ENCODE data around the gene DMGDH. TPM values are rescaled to one million over a fixed set of nuclear protein-coding genes. Genes with fewer than 3 reads are reported as not detected.

Gene DMGDH
- total and polyA plus RNA-seq, 7 experiments from 2014 or later, result 0.35 to 2.1 (median 0.68) TPM; not detected in 2

- Histone ChIP-seq H3K27ac (ENCODE audit: low read depth, low read length) (no peak overlapping the region), H3K27me3 (ENCODE audit: control insufficient read depth in 2 of 2, insufficient read depth in 2 of 2, low read length in 2 of 2) (no peaks in the 10 kb centered on the region), H3K4me3 (ENCODE audit: low read length) (no peak overlapping the region), H3K4me1 (ENCODE audit: control insufficient read depth in 2 of 2, insufficient read depth in 2 of 2, low read length in 2 of 2) (no peaks in the 10 kb centered on the region), H3K36me3 (ENCODE audit: control insufficient read depth in 2 of 3, insufficient read depth in 3 of 3, low read length in 3 of 3) (no peaks in the 10 kb centered on the region), H3K9me3 (ENCODE audit: control insufficient read depth in 2 of 3, low read length in 3 of 3) (no peaks in the 10 kb centered on the region)
- Mint-ChIP-seq H3K9me3 (no peaks in the 10 kb centered on the region), H3K4me3 (no peak overlapping the region), H3K4me1 (no peaks in the 10 kb centered on the region), H3K27me3 (peaks cover 2 to 14% (median 9%) of the 10 kb centered on the region in 5 donors), H3K36me3 (no peaks in the 10 kb centered on the region), H3K27ac (no peak overlapping the region)
- DNase-seq (no peak), ATAC-seq (no peak)
- ChIA-PET POLR2A (no interaction called here), CTCF (no interaction called here)
- intact Hi-C loops (cut with micrococcal nuclease), result no loop called here
Measured at GRCh38 chr5:79086116-79086515, 16.6 kb upstream of the DMGDH start.

GRCh38 chr5:79081779-79082178 lies 12.3 kb upstream of the DMGDH start:
- Histone ChIP-seq H3K36me3 (ENCODE audit: control insufficient read depth in 2 of 3, insufficient read depth in 3 of 3, low read length in 3 of 3) (no peaks in the 10 kb centered on the region), H3K9me3 (ENCODE audit: control insufficient read depth in 2 of 3, low read length in 3 of 3) (no peaks in the 10 kb centered on the region), H3K27me3 (ENCODE audit: control insufficient read depth in 2 of 2, insufficient read depth in 2 of 2, low read length in 2 of 2) (no peaks in the 10 kb centered on the region), H3K27ac (ENCODE audit: low read depth, low read length) (no peak overlapping the region), H3K4me3 (ENCODE audit: low read length) (no peak overlapping the region), H3K4me1 (ENCODE audit: control insufficient read depth in 2 of 2, insufficient read depth in 2 of 2, low read length in 2 of 2) (no peaks in the 10 kb centered on the region)
- Mint-ChIP-seq H3K27ac (no peak overlapping the region), H3K36me3 (no peaks in the 10 kb centered on the region), H3K9me3 (peaks cover 0 to 2% (median 0%) of the 10 kb centered on the region in 11 donors), H3K27me3 (peaks cover 0 to 5% (median 0%) of the 10 kb centered on the region in 5 donors), H3K4me1 (no peaks in the 10 kb centered on the region), H3K4me3 (no peak overlapping the region)
- intact Hi-C loops (cut with micrococcal nuclease), result no loop called here
- DNase-seq, result no peak
- ChIA-PET POLR2A (no interaction called here), CTCF (no interaction called here)
- ATAC-seq, result no peak

- CTCF ChIA-PET, result no interaction called here
- H3K9me3 Mint-ChIP-seq, result peaks cover 0 to 2% (median 0%) of the 10 kb centered on the region in 11 donors
Measured at GRCh38 chr5:79080804-79081203, 11.3 kb upstream of the DMGDH start.

GRCh38 chr5:79077680-79078365 lies 8.3 kb upstream of the DMGDH start:
- H3K27me3 ChIP-seq (ENCODE audit: control insufficient read depth in 2 of 2, insufficient read depth in 2 of 2, low read length in 2 of 2), result no peaks in the 10 kb centered on the region
- Mint-ChIP-seq H3K4me3 (no peak overlapping the region), H3K36me3 (no peaks in the 10 kb centered on the region), H3K27me3 (peaks cover 0 to 5% (median 0%) of the 10 kb centered on the region in 5 donors), H3K9me3 (peaks cover 0 to 2% (median 0%) of the 10 kb centered on the region in 11 donors), H3K27ac (no peak overlapping the region), H3K4me1 (peaks cover 0 to 6% (median 0%) of the 10 kb centered on the region in 7 donors)
- H3K27ac ChIP-seq (ENCODE audit: low read depth, low read length), result no peak overlapping the region
- no peaks in the 10 kb centered on the region for H3K36me3 ChIP-seq (ENCODE audit: control insufficient read depth in 2 of 3, insufficient read depth in 3 of 3, low read length in 3 of 3)
- H3K9me3 ChIP-seq (ENCODE audit: control insufficient read depth in 2 of 3, low read length in 3 of 3), result no peaks in the 10 kb centered on the region
- intact Hi-C loops (cut with micrococcal nuclease), result no loop called here
- POLR2A ChIA-PET, result interaction anchor here (0.6 kb wide), 1 partner anchor 14 kb away, joined by 3 read pairs; no protein-coding TSS in a partner anchor
- H3K4me3 ChIP-seq (ENCODE audit: low read length), result no peak overlapping the region
- CTCF ChIA-PET, result no interaction called here
- DNase-seq (no peak), ATAC-seq (no peak)
- H3K4me1 ChIP-seq (ENCODE audit: control insufficient read depth in 2 of 2, insufficient read depth in 2 of 2, low read length in 2 of 2), result no peaks in the 10 kb centered on the region

More at GRCh38 chr5:79080804-79081203, 11.3 kb upstream of the DMGDH start:
- POLR2A ChIA-PET, result no interaction called here
- Histone ChIP-seq H3K9me3 (ENCODE audit: control insufficient read depth in 2 of 3, low read length in 3 of 3) (no peaks in the 10 kb centered on the region), H3K27me3 (ENCODE audit: control insufficient read depth in 2 of 2, insufficient read depth in 2 of 2, low read length in 2 of 2) (no peaks in the 10 kb centered on the region), H3K36me3 (ENCODE audit: control insufficient read depth in 2 of 3, insufficient read depth in 3 of 3, low read length in 3 of 3) (no peaks in the 10 kb centered on the region), H3K4me1 (ENCODE audit: control insufficient read depth in 2 of 2, insufficient read depth in 2 of 2, low read length in 2 of 2) (no peaks in the 10 kb centered on the region), H3K4me3 (ENCODE audit: low read length) (no peak overlapping the region), H3K27ac (ENCODE audit: low read depth, low read length) (no peak overlapping the region)
- DNase-seq (no peak), ATAC-seq (no peak)
- intact Hi-C loops (cut with micrococcal nuclease), result no loop called here
- Mint-ChIP-seq H3K27me3 (peaks cover 0 to 3% (median 0%) of the 10 kb centered on the region in 5 donors), H3K36me3 (no peaks in the 10 kb centered on the region), H3K4me1 (no peaks in the 10 kb centered on the region), H3K27ac (no peak overlapping the region), H3K4me3 (no peak overlapping the region)

GRCh38 chr5:79076819-79077218 lies 7.3 kb upstream of the DMGDH start:
- H3K27ac Mint-ChIP-seq, result no peak overlapping the region
- Histone ChIP-seq H3K4me3 (ENCODE audit: low read length) (no peak overlapping the region), H3K4me1 (ENCODE audit: control insufficient read depth in 2 of 2, insufficient read depth in 2 of 2, low read length in 2 of 2) (no peaks in the 10 kb centered on the region), H3K36me3 (ENCODE audit: control insufficient read depth in 2 of 3, insufficient read depth in 3 of 3, low read length in 3 of 3) (no peaks in the 10 kb centered on the region), H3K9me3 (ENCODE audit: control insufficient read depth in 2 of 3, low read length in 3 of 3) (no peaks in the 10 kb centered on the region), H3K27me3 (ENCODE audit: control insufficient read depth in 2 of 2, insufficient read depth in 2 of 2, low read length in 2 of 2) (no peaks in the 10 kb centered on the region), H3K27ac (ENCODE audit: low read depth, low read length) (no peak overlapping the region)
- ChIA-PET CTCF (no interaction called here), POLR2A (no interaction called here)
- no peak overlapping the region for H3K4me3 Mint-ChIP-seq
- no peaks in the 10 kb centered on the region for H3K36me3 Mint-ChIP-seq
- peaks cover 0 to 4% (median 0%) of the 10 kb centered on the region in 11 donors for H3K9me3 Mint-ChIP-seq
- H3K4me1 Mint-ChIP-seq, result peaks cover 0 to 6% (median 0%) of the 10 kb centered on the region in 7 donors
- H3K27me3 Mint-ChIP-seq, result peaks cover under 1 to 5% (median 3%) of the 10 kb centered on the region in 5 donors
- intact Hi-C loops (cut with micrococcal nuclease), result no loop called here
- ATAC-seq (no peak), DNase-seq (no peak)

GRCh38 chr5:79075646-79076426 lies 6.4 kb upstream of the DMGDH start:
- Histone ChIP-seq H3K27ac (ENCODE audit: low read depth, low read length) (no peak overlapping the region), H3K36me3 (ENCODE audit: control insufficient read depth in 2 of 3, insufficient read depth in 3 of 3, low read length in 3 of 3) (no peaks in the 10 kb centered on the region), H3K27me3 (ENCODE audit: control insufficient read depth in 2 of 2, insufficient read depth in 2 of 2, low read length in 2 of 2) (no peaks in the 10 kb centered on the region), H3K4me3 (ENCODE audit: low read length) (no peak overlapping the region), H3K4me1 (ENCODE audit: control insufficient read depth in 2 of 2, insufficient read depth in 2 of 2, low read length in 2 of 2) (no peaks in the 10 kb centered on the region), H3K9me3 (ENCODE audit: control insufficient read depth in 2 of 3, low read length in 3 of 3) (no peaks in the 10 kb centered on the region)
- intact Hi-C loops (cut with micrococcal nuclease), result no loop called here
- DNase-seq, result no peak
- Mint-ChIP-seq H3K4me1 (peaks cover 0 to 6% (median 0%) of the 10 kb centered on the region in 7 donors), H3K9me3 (peaks cover 0 to 4% (median 0%) of the 10 kb centered on the region in 11 donors), H3K4me3 (no peak overlapping the region), H3K27ac (no peak overlapping the region), H3K27me3 (peaks cover 10 to 13% (median 11%) of the 10 kb centered on the region in 5 donors), H3K36me3 (no peaks in the 10 kb centered on the region)
- CTCF ChIA-PET, result interaction anchor here (0.8 kb wide), 1 partner anchor 41 kb away, joined by 3 read pairs; no protein-coding TSS in a partner anchor
- ATAC-seq, result no peak
- POLR2A ChIA-PET, result no interaction called here
